ENCODE measurements around the gene PXYLP1. TPM values are rescaled to one million over a fixed set of nuclear protein-coding genes. Genes with fewer than 3 reads are reported as not detected.

PXYLP1 gene
- total RNA-seq, 3 donors from 2014 or later (not counting 1 experiment from before 2014, with no cell fraction given), result 13.0 to 32.4 (median 21.7) TPM

- Histone ChIP-seq H3K27me3 (ENCODE audit: control insufficient read depth, insufficient read depth, low read length) (no peaks in the 10 kb centered on the region), H3K4me1 (ENCODE audit: control insufficient read depth, insufficient read depth, low read length) (peaks cover 8% of the 10 kb centered on the region), H3K9me3 (ENCODE audit: control insufficient read depth, insufficient read depth, low read length) (no peaks in the 10 kb centered on the region), H3K4me3 (ENCODE audit: low read length) (no peak overlapping the region), H3K36me3 (ENCODE audit: control insufficient read depth, insufficient read depth, low read length) (peaks cover 7% of the 10 kb centered on the region), H3K27ac (ENCODE audit: low read length) (no peak overlapping the region)
- DNase-seq, result no peak
- H3K27me3 Mint-ChIP-seq (ENCODE audit: low read depth in 2 of 2), result no peaks in the 10 kb centered on the region
- no peaks in the 10 kb centered on the region for H3K9me3 Mint-ChIP-seq
- peaks cover 12% of the 10 kb centered on the region for H3K36me3 Mint-ChIP-seq
- no peak for ATAC-seq
- H3K4me3 Mint-ChIP-seq, result no peak overlapping the region
- peaks cover 22 to 32% of the 10 kb centered on the region in 2 donors for H3K4me1 Mint-ChIP-seq
- TF ChIP-seq CTCF (IDR thresholded peaks at IDR 0.05), result no peak
- 57% methylated on average over 8 of the region's 8 CpGs for WGBS (ENCODE audit: insufficient coverage)
- intact Hi-C loops (cut with micrococcal nuclease), result no loop called here
- peak overlapping the region in 1 of 2 donors; percentile 58 for H3K27ac Mint-ChIP-seq
Measured at GRCh38 chr3:141261472-141262307, 30.1 kb downstream of the PXYLP1 start.

- Mint-ChIP-seq H3K4me1 (peaks cover 23 to 38% of the 10 kb centered on the region in 2 donors), H3K4me3 (no peak overlapping the region), H3K36me3 (peaks cover 12% of the 10 kb centered on the region), H3K27me3 (ENCODE audit: low read depth in 2 of 2) (no peaks in the 10 kb centered on the region), H3K27ac (no peak overlapping the region), H3K9me3 (no peaks in the 10 kb centered on the region)
- H3K9me3 ChIP-seq (ENCODE audit: control insufficient read depth, insufficient read depth, low read length), result no peaks in the 10 kb centered on the region
- no peak overlapping the region for H3K4me3 ChIP-seq (ENCODE audit: low read length)
- peaks cover 7% of the 10 kb centered on the region for H3K36me3 ChIP-seq (ENCODE audit: control insufficient read depth, insufficient read depth, low read length)
- intact Hi-C loops (cut with micrococcal nuclease), result no loop called here
- H3K27ac ChIP-seq (ENCODE audit: low read length), result no peak overlapping the region
- 88% methylated on average over 4 of the region's 4 CpGs for WGBS (ENCODE audit: insufficient coverage)
- no peaks in the 10 kb centered on the region for H3K27me3 ChIP-seq (ENCODE audit: control insufficient read depth, insufficient read depth, low read length)
- TF ChIP-seq CTCF (IDR thresholded peaks at IDR 0.05), result no peak
- H3K4me1 ChIP-seq (ENCODE audit: control insufficient read depth, insufficient read depth, low read length), result peaks cover 12% of the 10 kb centered on the region
- ATAC-seq, result no peak
- no peak for DNase-seq
Measured at GRCh38 chr3:141262308-141262705, 30.7 kb downstream of the PXYLP1 start.

- DNase-seq (peak in 1 of 2 donors; percentile 19), ATAC-seq (no peak)
- WGBS (ENCODE audit: insufficient coverage), result 91% methylated on average over 9 of the region's 9 CpGs
- Mint-ChIP-seq H3K27me3 (ENCODE audit: low read depth in 2 of 2) (no peaks in the 10 kb centered on the region), H3K27ac (peak overlapping the region; percentile 91 to 97), H3K4me3 (peak overlapping the region; percentile 85), H3K9me3 (no peaks in the 10 kb centered on the region), H3K36me3 (peaks cover 12% of the 10 kb centered on the region), H3K4me1 (peaks cover 24 to 43% of the 10 kb centered on the region in 2 donors)
- no peak for TF ChIP-seq CTCF (IDR thresholded peaks at IDR 0.05)
- H3K27me3 ChIP-seq (ENCODE audit: control insufficient read depth, insufficient read depth, low read length), result no peaks in the 10 kb centered on the region
- H3K36me3 ChIP-seq (ENCODE audit: control insufficient read depth, insufficient read depth, low read length), result peaks cover 3% of the 10 kb centered on the region
- H3K4me3 ChIP-seq (ENCODE audit: low read length), result no peak overlapping the region
- no peaks in the 10 kb centered on the region for H3K9me3 ChIP-seq (ENCODE audit: control insufficient read depth, insufficient read depth, low read length)
- intact Hi-C loops (cut with micrococcal nuclease), result no loop called here
- H3K4me1 ChIP-seq (ENCODE audit: control insufficient read depth, insufficient read depth, low read length), result peaks cover 12% of the 10 kb centered on the region
- H3K27ac ChIP-seq (ENCODE audit: low read length), result peak overlapping the region; percentile 81
Measured at GRCh38 chr3:141266186-141266585, 34.6 kb downstream of the PXYLP1 start.
